ENCODE measurements around the gene MARCO. TPM values are rescaled to one million over a fixed set of nuclear protein-coding genes. Genes with fewer than 3 reads are reported as not detected.

Gene MARCO
- total RNA-seq, 2 donors from 2014 or later, result not detected

DNA sequence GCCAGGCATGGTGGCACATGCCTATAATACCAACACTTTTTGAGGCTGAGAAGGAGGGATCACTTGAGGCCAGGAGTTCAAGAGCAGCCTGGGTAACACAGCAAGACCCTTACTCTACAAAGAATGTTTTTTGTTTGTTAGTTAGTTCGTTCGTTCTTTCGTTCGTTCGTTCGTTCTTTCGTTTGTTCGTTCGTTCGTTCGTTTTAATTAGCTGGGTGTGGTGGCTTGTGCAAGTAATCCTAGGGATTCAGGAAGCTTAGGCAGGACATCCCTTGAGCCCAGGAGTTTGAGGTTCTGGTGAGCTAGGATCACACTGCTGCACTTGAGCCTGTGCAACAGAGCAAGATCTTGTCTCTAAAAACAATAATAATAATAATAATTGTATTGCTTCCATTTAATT lies 98.7 kb downstream of the MARCO start:
- Histone ChIP-seq H3K27ac (ENCODE audit: low read depth, low read length) (no peak overlapping the region), H3K9me3 (ENCODE audit: control insufficient read depth, low read length) (no peaks in the 10 kb centered on the region), H3K9ac (ENCODE audit: extremely low read depth, low read length, poor library complexity, severe bottlenecking) (no peak overlapping the region), H3K27me3 (ENCODE audit: control insufficient read depth, insufficient read depth, low read length, poor library complexity, severe bottlenecking) (peaks cover under 1% of the 10 kb centered on the region), H3K36me3 (ENCODE audit: control insufficient read depth, insufficient read depth, low read length) (no peaks in the 10 kb centered on the region), H3K4me3 (ENCODE audit: low read length) (no peak overlapping the region), H3K4me1 (ENCODE audit: control insufficient read depth, insufficient read depth, low read length) (no peaks in the 10 kb centered on the region)
- H3K27me3 Mint-ChIP-seq (ENCODE audit: insufficient read depth), result peaks cover 32% of the 10 kb centered on the region
- WGBS, 2 experiments (ENCODE audit: insufficient coverage in 1 of 2, insufficient read length in 1 of 2), result 90% methylated on average over 11 of the region's 11 CpGs; no CpG with 5 or more reads in 1 of the 2 experiments
- no peaks in the 10 kb centered on the region for H3K4me1 Mint-ChIP-seq
- no peaks in the 10 kb centered on the region for H3K36me3 Mint-ChIP-seq (ENCODE audit: low read depth)
- no peak for DNase-seq
- no peak overlapping the region for H3K27ac Mint-ChIP-seq
- TF ChIP-seq, protein P1, sequence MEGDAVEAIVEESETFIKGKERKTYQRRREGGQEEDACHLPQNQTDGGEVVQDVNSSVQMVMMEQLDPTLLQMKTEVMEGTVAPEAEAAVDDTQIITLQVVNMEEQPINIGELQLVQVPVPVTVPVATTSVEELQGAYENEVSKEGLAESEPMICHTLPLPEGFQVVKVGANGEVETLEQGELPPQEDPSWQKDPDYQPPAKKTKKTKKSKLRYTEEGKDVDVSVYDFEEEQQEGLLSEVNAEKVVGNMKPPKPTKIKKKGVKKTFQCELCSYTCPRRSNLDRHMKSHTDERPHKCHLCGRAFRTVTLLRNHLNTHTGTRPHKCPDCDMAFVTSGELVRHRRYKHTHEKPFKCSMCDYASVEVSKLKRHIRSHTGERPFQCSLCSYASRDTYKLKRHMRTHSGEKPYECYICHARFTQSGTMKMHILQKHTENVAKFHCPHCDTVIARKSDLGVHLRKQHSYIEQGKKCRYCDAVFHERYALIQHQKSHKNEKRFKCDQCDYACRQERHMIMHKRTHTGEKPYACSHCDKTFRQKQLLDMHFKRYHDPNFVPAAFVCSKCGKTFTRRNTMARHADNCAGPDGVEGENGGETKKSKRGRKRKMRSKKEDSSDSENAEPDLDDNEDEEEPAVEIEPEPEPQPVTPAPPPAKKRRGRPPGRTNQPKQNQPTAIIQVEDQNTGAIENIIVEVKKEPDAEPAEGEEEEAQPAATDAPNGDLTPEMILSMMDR (conservative IDR thresholded peaks at IDR 0.05), result no peak
- H3K9me3 Mint-ChIP-seq, result no peaks in the 10 kb centered on the region
- H3K4me3 Mint-ChIP-seq, result no peak overlapping the region

Other genes starting within 250 kb of the MARCO start
- not detected for gene EN1, start 94.5 kb upstream of the MARCO start, total RNA-seq
- not detected for gene C1QL2, start 216.6 kb downstream of the MARCO start, total RNA-seq

Measured in endodermal cell (in vitro differentiated cells).